Gastrocnemius medialis (tissue), 4 donors: ENCODE results near the gene KCNT1.

ENCODE experiments used
- CTCF ChIP-seq, 5 experiments: fragments of 450-650 bp in 3 of 5; fragments of 200-600 bp in 2 of 5; sonication (generic) in 2 of 5; IDR thresholded peaks in 4 of 5; conservative IDR thresholded peaks in 1 of 5; 1 replicate in 4 of 5; 2 replicates in 1 of 5; pipeline ENCODE4 v1.5.1; 2016 to 2019; ENCODE audit warnings: antibody characterized with exemption in 5 of 5, mild to moderate bottlenecking in 3 of 5, moderate library complexity in 3 of 5
- POLR2A ChIP-seq, 2 donors: fragments of 450-650 bp; IDR thresholded peaks; one replicate each; pipeline ENCODE4 v1.6.1; 2017; ENCODE audit warnings: antibody characterized with exemption in 2 of 2, mild to moderate bottlenecking in 2 of 2, moderate library complexity in 2 of 2

GRCh38 chr9:135751501-135751900, 49.5 kb downstream of the KCNT1 start:
- TF ChIP-seq CTCF (IDR thresholded peaks at IDR 0.05 in 4 of 5, conservative IDR thresholded peaks at IDR 0.05 in 1 of 5): no peak
- TF ChIP-seq POLR2A (IDR thresholded peaks at IDR 0.05): no peak
